Measurements from ENCODE around the gene NAB1.

Gene NAB1

GRCh38 chr2:190717764-190718651, 69.1 kb downstream of the NAB1 start:
- no peak for DNase-seq

- peak; percentile 86 for DNase-seq
Measured at GRCh38 chr2:190718652-190719526, 70.0 kb downstream of the NAB1 start.

GRCh38 chr2:190720276-190720675, 71.4 kb downstream of the NAB1 start:
- no peak for DNase-seq

DNA sequence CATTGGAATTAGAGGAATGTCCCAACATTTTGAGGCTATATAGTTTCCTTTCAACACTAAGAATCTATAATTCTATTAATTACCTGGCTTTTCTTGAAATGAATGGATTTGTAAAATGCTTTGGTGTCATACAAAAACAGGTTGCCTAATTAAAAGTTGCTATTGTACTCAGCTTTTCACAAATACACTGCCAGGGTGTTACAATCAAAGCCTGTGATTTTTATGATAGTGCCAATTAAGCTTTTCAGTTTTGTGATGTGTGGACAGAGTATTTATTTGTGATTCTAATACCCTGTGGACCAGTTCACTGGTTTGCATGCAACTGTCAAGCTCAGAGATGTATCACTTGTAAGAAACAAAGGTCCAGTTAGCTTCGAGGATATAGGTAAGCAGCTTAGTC, 71.8 kb downstream of the NAB1 start:
- no peak for DNase-seq

- no peak for DNase-seq
Measured at GRCh38 chr2:190722061-190722759, 73.3 kb downstream of the NAB1 start.

GRCh38 chr2:190722835-190723234, 74.0 kb downstream of the NAB1 start:
- no peak for DNase-seq

DNA sequence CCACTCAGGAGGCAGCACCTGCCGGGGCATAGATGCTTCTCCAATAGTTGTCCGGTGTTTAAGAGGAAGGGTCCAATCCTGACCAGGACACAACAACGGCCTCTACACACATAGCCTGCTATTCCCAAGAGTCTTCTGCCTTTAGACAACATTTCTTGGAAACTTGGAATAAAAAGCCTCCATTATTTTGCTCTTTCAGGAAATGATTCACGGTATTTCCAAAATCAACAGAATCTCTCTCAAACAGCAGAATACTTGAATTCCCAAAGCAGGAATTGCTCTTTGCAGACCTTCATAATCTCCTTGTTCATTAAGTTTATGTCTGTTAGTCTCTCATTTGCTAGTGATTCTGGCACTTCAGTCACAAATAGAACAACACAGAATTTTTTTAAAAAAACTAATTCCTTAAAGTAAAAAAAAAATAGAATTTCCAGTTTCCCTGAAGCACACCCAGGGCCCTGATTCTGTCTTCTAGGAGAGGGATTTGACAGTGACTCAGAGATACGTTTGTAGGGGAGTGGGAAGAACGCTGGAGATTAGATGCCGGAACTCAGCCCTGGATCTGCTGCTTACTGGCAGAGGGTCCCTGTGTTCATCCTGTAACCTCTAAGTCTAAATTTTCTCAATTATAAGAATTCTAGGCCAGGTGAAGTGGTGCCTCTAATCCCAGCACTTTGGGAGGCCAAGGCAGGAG, 74.7 kb downstream of the NAB1 start:
- no peak for DNase-seq

DNA sequence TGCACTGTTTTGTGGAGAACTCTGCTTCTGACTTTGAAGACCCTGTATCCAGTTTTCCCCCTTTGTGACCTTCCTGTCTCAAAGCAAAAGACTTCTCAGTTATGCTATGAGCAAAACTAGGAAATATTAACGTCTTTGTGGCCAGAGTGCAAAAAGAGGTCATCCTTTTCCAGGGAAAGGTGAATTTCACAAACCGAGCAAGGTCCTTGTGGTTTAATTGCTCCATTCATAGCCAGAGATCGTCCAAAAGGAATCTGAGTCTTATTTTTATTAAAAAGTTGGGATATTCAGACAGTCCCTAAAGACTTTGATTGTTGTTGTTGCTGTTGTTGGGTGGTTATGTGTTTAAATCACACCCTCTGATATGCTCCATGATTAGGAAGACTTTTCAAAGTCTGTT, 77.4 kb downstream of the NAB1 start:
- no peak for DNase-seq

- DNase-seq, result no peak
Measured at GRCh38 chr2:190736355-190736754, 87.5 kb downstream of the NAB1 start.

DNA sequence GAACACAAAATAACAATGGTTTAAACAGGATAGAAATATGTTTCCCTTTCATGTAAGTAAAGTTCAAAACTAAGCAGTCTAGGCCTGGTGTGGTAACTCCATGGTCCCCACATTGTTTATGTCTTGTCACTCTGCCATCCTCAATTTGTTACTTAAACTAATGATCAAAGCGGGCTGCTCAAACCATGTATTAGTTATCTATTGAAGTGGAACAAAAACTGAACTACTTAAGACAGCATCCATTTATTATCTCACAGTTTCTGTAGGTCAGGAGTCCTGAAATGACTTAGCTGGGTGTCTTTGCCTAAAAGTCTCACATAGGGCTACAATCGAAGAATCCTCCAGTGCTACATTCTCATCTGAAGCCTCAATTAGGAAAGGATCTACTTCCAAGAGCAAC, 91.6 kb downstream of the NAB1 start:
- DNase-seq, result no peak
